HG02642 (cell line): ENCODE results near the gene PCDHGA12.
"Not testable (repeated sequence)": the region's sequence is repeated elsewhere in the genome, so short reads cannot be mapped to it uniquely, and the experiment has no call there.

Experiments
- ATAC-seq: cut with Tn5 transposase; IDR thresholded peaks from one replicate; pipeline ENCODE4 v1.9.1; 2021; ENCODE audit warnings: mild to moderate bottlenecking; ENCODE audit not compliant: unreplicated experiment, poor library complexity

The PCDHGA12 gene

GRCh38 chr5:141430332-141431113 lies at the start of gene PCDHGA12:
Gene PCDHGA12, plus strand, starts transcription at chr5:141430507. Its CDS starts 253 bp downstream, at chr5:141430760.
- peak; percentile 83 for ATAC-seq

DNA sequence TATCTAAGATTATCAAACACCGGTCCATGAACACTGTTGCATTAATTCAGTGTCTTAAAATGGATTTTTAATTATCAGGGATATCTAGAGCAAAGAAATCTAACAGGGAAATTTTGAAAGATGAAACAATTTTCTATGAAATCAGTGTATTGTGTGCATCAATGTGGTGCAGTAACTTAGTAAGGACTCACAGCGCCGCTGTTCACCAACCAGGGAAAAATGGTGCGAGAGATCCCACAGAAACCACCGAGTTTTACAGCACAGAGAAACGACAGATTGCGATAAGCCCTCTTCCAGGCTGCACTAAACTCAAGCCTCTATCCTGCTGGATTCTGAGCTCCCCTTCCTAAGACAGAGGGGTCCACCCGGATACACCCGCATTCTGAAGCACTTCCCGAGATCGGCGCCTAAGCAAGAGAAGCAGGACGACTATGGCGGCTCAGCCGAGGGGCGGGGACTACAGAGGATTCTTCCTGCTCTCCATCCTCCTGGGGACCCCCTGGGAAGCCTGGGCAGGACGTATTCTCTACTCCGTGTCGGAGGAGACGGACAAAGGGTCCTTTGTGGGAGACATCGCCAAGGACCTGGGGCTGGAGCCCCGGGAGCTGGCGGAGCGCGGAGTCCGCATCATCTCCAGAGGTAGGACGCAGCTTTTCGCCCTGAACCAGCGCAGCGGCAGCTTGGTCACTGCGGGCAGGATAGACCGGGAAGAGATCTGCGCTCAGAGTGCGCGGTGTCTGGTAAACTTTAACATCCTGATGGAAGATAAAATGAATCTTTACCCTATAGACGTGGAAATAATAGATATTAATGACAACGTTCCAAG lies 47.6 kb upstream of the PCDHGA12 start, which contains the start of gene PCDHGA7:
Gene PCDHGA7 (plus strand): TSS at position 274 of the 826 bp plus-strand sequence. CDS start 158 bp downstream, at position 432.
- no peak for ATAC-seq

GRCh38 chr5:141383345-141383744 lies 47.0 kb upstream of the PCDHGA12 start:
- ATAC-seq: no peak

DNA sequence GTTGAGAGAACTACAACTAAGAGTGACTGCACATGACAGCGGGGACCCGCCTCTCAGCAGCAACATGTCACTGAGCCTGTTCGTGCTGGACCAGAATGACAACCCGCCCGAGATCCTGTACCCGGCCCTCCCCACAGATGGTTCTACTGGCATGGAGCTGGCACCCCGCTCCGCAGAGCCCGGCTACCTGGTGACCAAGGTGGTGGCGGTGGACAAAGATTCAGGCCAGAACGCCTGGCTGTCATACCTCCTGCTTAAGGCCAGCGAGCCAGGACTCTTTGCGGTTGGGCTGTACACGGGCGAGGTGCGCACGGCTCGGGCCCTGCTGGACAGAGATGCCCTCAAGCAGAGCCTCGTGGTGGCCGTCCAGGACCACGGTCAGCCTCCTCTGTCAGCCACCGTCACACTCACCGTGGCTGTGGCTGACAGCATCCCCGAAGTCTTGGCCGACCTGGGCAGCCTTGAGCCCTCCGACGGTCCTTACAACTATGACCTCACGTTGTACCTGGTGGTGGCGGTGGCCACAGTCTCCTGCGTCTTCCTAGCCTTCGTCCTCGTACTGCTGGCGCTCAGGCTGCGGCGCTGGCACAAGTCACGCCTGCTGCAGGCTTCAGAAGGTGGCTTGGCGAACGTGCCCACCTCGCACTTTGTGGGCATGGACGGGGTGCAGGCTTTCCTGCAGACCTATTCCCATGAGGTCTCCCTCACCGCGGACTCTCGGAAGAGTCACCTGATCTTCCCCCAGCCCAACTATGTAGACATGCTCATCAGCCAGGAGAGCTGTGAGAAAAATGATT lies 45.6 kb upstream of the PCDHGA12 start:
- no peak for ATAC-seq

GRCh38 chr5:141387557-141388311 lies 42.6 kb upstream of the PCDHGA12 start, which contains the start of gene PCDHGB4:
Gene PCDHGB4, plus strand, starts transcription at chr5:141387698. Its CDS starts 187 bp downstream, at chr5:141387885.
- ATAC-seq: not testable (repeated sequence)

- no peak for ATAC-seq
These were observed 41.6 kb upstream of the PCDHGA12 start for GRCh38 chr5:141388661-141389060.

GRCh38 chr5:141389153-141390042 lies 40.9 kb upstream of the PCDHGA12 start:
- no peak for ATAC-seq

GRCh38 chr5:141392429-141393198 lies 37.7 kb upstream of the PCDHGA12 start, which contains the start of gene PCDHGA8:
Gene PCDHGA8, plus strand, starts transcription at chr5:141392633. Its CDS starts 181 bp downstream, at chr5:141392814.
- ATAC-seq: no peak

DNA sequence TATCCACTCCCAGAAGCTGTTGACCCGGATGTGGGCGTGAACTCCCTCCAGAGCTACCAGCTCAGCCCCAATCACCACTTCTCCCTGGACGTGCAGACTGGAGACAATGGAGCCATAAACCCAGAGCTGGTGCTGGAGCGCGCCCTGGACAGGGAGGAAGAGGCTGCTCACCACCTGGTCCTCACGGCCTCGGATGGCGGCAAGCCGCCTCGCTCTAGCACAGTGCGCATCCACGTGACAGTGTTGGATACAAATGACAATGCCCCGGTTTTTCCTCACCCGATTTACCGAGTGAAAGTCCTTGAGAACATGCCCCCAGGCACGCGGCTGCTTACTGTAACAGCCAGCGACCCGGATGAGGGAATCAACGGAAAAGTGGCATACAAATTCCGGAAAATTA lies 37.0 kb upstream of the PCDHGA12 start:
- ATAC-seq: no peak

DNA sequence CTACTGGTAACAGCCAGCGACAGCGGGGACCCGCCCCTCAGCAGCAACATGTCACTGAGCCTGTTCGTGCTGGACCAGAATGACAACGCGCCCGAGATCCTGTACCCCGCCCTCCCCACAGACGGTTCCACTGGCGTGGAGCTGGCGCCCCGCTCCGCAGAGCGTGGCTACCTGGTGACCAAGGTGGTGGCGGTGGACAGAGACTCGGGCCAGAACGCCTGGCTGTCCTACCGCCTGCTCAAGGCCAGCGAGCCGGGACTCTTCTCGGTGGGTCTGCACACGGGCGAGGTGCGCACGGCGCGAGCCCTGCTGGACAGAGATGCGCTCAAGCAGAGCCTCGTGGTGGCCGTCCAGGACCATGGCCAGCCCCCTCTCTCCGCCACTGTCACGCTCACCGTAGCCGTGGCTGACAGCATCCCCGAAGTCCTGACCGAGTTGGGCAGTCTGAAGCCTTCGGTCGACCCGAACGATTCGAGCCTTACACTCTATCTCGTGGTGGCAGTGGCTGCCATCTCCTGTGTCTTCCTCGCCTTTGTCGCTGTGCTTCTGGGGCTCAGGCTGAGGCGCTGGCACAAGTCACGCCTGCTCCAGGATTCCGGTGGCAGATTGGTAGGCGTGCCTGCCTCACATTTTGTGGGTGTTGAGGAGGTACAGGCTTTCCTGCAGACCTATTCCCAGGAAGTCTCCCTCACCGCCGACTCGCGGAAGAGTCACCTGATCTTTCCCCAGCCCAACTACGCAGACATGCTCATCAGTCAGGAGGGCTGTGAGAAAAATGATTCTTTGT lies 35.7 kb upstream of the PCDHGA12 start:
- not testable (repeated sequence) for ATAC-seq

DNA sequence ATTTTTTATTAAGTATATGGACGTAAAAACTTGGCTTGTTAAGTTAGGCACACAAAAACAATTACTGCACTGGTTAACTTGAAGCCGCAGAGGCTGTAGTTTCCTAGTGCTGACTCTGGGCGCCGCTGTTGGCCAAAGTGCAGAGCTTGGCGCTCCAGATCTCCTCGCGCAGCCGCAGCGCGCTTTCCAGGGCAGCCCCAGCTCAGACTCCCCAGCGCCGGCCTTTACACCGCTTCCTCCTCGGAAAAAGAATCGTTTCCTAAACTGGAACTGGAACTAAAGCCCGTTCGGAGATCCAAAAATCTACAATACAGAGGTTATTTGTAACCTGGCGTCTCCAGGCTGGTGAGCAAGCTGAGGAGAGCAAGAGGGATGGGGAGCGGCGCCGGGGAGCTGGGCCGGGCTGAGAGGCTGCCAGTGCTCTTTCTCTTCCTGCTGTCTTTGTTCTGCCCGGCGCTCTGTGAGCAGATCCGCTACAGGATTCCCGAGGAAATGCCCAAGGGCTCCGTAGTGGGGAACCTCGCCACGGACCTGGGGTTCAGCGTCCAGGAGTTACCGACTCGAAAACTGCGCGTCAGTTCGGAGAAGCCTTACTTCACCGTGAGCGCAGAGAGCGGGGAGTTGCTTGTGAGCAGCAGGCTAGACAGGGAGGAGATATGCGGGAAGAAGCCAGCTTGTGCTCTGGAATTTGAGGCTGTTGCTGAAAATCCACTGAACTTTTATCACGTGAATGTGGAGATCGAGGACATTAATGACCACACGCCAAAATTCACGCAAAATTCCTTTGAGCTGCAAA lies 32.4 kb upstream of the PCDHGA12 start, which contains the start of gene PCDHGB5:
Gene PCDHGB5 (plus strand): TSS at position 192 of the 796 bp plus-strand sequence. CDS start 181 bp downstream, at position 373.
- peak; percentile 97 for ATAC-seq

GRCh38 chr5:141398608-141399007 lies 31.7 kb upstream of the PCDHGA12 start:
- ATAC-seq: no peak

- ATAC-seq: no peak
These were observed 30.6 kb upstream of the PCDHGA12 start for GRCh38 chr5:141399555-141400258.

GRCh38 chr5:141402553-141403243 lies 27.6 kb upstream of the PCDHGA12 start, which contains the start of gene PCDHGA9:
Gene PCDHGA9, plus strand, starts transcription at chr5:141402778. Its CDS starts 175 bp downstream, at chr5:141402953.
- ATAC-seq: no peak

- ATAC-seq: no peak
These were observed 26.9 kb upstream of the PCDHGA12 start for GRCh38 chr5:141403387-141403786.
